ENCODE data around the gene PNPO. TPM values are rescaled to one million over a fixed set of nuclear protein-coding genes. Genes with fewer than 3 reads are reported as not detected.

Gene PNPO
- total and polyA plus RNA-seq, 2 of the 13 experiments (the other 11 are each of a cell fraction or from before 2014, with no cell fraction given): 47.9 to 63.3 TPM

DNA sequence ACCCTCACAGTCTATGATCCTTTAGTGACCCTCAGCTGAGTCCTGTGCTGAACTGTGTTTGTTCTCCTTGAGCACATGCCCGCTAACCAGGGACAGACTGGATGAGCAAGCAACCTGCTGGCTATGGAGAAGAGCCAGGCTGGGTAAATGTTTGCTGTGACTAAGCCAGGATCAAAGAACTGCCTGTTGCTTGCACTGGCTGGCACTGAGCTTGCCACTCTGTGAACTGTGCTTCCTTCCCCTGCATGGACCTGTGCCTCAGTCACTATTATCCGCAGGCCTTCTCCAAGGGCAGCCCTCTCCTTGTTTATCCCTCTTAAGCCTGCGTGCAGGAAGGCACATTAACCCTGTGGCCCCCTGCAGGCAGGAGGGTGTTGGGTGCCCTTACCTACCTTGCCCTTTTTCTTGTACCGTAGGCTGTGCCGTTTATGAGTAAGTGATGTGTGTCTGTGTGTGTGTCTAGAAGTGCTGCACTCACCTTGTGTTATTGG lies 7.4 kb downstream of the PNPO start (continued):
- TF ChIP-seq GLMP (CRISPR knock-in tag; IDR thresholded peaks at IDR 0.05; ENCODE audit: borderline replicate concordance): no peak
- TF ChIP-seq TGIF2 (CRISPR knock-in tag; IDR thresholded peaks at IDR 0.05): 0 out of 2 replicates have a peak, but pooled peaks have one; percentile 16
- peak; percentile 5 for TF ChIP-seq RBM22 (optimal IDR thresholded peaks at IDR 0.05; ENCODE audit: low read length)
- peak; percentile 92 for TF ChIP-seq ZNF12 (CRISPR knock-in tag; IDR thresholded peaks at IDR 0.05)
- no peak for TF ChIP-seq U2AF2 (IDR thresholded peaks at IDR 0.05; ENCODE audit: low read depth, low read length)
- peak; percentile 19 for TF ChIP-seq PHF5A (CRISPR knock-in tag; IDR thresholded peaks at IDR 0.05; ENCODE audit: low read depth, unreplicated experiment)
- TF ChIP-seq JDP2 (CRISPR knock-in tag; IDR thresholded peaks at IDR 0.05; ENCODE audit: borderline replicate concordance): no peak
- 0 out of 2 replicates have a peak, but pooled peaks have one; percentile 48 for TF ChIP-seq ZNF274 (CRISPR knock-in tag; IDR thresholded peaks at IDR 0.05)
- TF ChIP-seq RFXAP (CRISPR knock-in tag; IDR thresholded peaks at IDR 0.05; ENCODE audit: borderline replicate concordance): no peak
- no peak for TF ChIP-seq TEF (CRISPR knock-in tag; IDR thresholded peaks at IDR 0.05)
- TF ChIP-seq KLF11 (CRISPR knock-in tag; IDR thresholded peaks at IDR 0.05): no peak; the same call in 1 of the 2 replicates
- no peak for TF ChIP-seq PHF8 (CRISPR knock-in tag; IDR thresholded peaks at IDR 0.05)
- no peak for TF ChIP-seq ZNF746 (CRISPR knock-in tag; IDR thresholded peaks at IDR 0.05)
- no peak for TF ChIP-seq BRCA1 (CRISPR knock-in tag; IDR thresholded peaks at IDR 0.05)
- TF ChIP-seq ZNF639 (CRISPR knock-in tag; conservative IDR thresholded peaks at IDR 0.05): no peak
- no peak for TF ChIP-seq ZNF780A (CRISPR knock-in tag; IDR thresholded peaks at IDR 0.05)
- no peak for TF ChIP-seq ATF7 (IDR thresholded peaks at IDR 0.05)
- TF ChIP-seq ATF7 (CRISPR knock-in tag; IDR thresholded peaks at IDR 0.05): peak; percentile 60; the same call in 1 of the 2 replicates
- TF ChIP-seq SSRP1 (CRISPR knock-in tag; IDR thresholded peaks at IDR 0.05): no peak
- no peak for TF ChIP-seq ZC3H4 (CRISPR knock-in tag; IDR thresholded peaks at IDR 0.05; ENCODE audit: borderline replicate concordance)
- no peak for TF ChIP-seq KLF13 (CRISPR knock-in tag; IDR thresholded peaks at IDR 0.05)
- TF ChIP-seq ZNF501 (CRISPR knock-in tag; IDR thresholded peaks at IDR 0.05): peak; percentile 86
- TF ChIP-seq, protein P1, sequence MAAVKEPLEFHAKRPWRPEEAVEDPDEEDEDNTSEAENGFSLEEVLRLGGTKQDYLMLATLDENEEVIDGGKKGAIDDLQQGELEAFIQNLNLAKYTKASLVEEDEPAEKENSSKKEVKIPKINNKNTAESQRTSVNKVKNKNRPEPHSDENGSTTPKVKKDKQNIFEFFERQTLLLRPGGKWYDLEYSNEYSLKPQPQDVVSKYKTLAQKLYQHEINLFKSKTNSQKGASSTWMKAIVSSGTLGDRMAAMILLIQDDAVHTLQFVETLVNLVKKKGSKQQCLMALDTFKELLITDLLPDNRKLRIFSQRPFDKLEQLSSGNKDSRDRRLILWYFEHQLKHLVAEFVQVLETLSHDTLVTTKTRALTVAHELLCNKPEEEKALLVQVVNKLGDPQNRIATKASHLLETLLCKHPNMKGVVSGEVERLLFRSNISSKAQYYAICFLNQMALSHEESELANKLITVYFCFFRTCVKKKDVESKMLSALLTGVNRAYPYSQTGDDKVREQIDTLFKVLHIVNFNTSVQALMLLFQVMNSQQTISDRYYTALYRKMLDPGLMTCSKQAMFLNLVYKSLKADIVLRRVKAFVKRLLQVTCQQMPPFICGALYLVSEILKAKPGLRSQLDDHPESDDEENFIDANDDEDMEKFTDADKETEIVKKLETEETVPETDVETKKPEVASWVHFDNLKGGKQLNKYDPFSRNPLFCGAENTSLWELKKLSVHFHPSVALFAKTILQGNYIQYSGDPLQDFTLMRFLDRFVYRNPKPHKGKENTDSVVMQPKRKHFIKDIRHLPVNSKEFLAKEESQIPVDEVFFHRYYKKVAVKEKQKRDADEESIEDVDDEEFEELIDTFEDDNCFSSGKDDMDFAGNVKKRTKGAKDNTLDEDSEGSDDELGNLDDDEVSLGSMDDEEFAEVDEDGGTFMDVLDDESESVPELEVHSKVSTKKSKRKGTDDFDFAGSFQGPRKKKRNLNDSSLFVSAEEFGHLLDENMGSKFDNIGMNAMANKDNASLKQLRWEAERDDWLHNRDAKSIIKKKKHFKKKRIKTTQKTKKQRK (IDR thresholded peaks at IDR 0.05; ENCODE audit: low read length): no peak
- TF ChIP-seq ZNF180 (CRISPR knock-in tag; IDR thresholded peaks at IDR 0.05; ENCODE audit: borderline replicate concordance, low read depth): no peak
- TF ChIP-seq ZBTB38 (CRISPR knock-in tag; IDR thresholded peaks at IDR 0.05): no peak; the same call in 1 of the 2 replicates
- TF ChIP-seq SKI (IDR thresholded peaks at IDR 0.05; ENCODE audit: partially characterized antibody): peak; percentile 85
- no peak for TF ChIP-seq ZNF768 (CRISPR knock-in tag; IDR thresholded peaks at IDR 0.05)
